ENCODE results near the gene RRAGC.

The RRAGC gene

DNA sequence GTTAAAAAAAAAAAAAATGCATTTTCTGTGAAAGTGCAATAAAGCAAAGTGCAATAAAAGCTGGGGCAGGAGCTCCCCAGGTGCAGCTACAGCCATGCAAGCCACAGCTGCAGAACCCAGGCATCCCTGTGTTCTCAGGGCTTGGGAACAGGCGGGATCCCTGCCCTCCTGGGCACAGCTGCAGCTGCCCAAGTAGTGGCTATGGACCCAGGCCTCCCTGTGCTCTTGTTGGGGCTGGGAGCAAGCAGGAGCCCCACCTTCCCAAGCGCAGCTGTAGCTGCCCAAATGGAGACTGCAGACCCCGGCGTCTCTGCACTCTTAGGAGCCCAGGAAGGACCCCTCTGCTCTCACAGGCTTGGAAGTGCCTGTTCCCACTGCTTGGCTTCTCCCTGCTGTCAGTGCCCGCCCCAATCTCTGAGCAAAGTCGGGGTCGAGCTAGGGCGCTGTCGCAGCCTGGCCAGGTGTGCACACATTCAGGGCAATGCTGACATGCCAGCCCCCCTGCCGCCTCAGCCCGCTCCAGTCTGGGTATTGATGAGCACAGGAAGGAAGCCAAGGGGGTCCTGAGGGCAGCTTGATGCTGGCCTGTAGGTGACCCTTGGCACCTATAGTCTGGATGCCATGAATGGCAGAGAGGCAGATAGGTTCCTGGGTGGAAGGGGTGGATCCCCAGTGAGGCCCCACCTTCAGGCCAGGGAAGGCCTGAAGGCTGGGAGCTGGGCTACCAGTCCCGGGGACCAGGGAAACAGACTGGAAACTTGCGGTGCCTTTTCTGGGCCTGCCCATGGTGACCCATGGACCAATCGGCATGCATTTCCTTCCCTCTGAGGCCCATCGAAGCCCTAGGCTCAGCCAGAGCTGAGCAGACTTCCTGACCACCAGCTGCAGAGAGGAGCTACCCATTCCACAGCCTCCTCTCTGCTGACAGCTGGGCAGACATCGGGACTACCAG is 58.6 kb downstream of the RRAGC start:
- DNase-seq (ENCODE audit: low spot score): no peak
- TF ChIP-seq, protein P1, sequence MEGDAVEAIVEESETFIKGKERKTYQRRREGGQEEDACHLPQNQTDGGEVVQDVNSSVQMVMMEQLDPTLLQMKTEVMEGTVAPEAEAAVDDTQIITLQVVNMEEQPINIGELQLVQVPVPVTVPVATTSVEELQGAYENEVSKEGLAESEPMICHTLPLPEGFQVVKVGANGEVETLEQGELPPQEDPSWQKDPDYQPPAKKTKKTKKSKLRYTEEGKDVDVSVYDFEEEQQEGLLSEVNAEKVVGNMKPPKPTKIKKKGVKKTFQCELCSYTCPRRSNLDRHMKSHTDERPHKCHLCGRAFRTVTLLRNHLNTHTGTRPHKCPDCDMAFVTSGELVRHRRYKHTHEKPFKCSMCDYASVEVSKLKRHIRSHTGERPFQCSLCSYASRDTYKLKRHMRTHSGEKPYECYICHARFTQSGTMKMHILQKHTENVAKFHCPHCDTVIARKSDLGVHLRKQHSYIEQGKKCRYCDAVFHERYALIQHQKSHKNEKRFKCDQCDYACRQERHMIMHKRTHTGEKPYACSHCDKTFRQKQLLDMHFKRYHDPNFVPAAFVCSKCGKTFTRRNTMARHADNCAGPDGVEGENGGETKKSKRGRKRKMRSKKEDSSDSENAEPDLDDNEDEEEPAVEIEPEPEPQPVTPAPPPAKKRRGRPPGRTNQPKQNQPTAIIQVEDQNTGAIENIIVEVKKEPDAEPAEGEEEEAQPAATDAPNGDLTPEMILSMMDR (IDR thresholded peaks at IDR 0.05; ENCODE audit: extremely low read depth, insufficient read depth, missing control alignments): no peak
- in situ Hi-C loops (cut with MboI; ENCODE audit: low pct_unique_long_range_greater_than_20kb, low sequenced_read_pairs, unreplicated experiment): no loop called here

DNA sequence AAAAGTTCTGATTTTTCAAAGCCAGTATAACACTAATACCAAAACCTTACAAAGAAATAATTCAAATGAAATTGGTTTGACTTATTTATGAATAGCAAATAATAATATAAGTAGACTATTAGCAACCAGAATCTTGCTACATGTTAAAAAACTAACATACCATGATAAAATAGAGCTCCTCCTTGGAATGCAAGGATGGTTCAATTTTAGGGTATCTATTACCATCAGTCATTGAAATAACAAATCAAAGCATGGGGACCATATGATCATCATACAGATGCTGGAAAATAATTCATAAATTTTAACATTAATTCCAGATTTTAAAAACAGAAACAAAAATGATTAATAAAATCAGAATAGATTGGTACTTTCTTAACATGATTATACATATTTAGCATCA is 66.3 kb downstream of the RRAGC start:
- no peak for DNase-seq (ENCODE audit: low spot score)
- TF ChIP-seq, protein P1 (IDR thresholded peaks at IDR 0.05; ENCODE audit: extremely low read depth, insufficient read depth, missing control alignments): no peak
- in situ Hi-C loops (cut with MboI; ENCODE audit: low pct_unique_long_range_greater_than_20kb, low sequenced_read_pairs, unreplicated experiment): no loop called here

DNA sequence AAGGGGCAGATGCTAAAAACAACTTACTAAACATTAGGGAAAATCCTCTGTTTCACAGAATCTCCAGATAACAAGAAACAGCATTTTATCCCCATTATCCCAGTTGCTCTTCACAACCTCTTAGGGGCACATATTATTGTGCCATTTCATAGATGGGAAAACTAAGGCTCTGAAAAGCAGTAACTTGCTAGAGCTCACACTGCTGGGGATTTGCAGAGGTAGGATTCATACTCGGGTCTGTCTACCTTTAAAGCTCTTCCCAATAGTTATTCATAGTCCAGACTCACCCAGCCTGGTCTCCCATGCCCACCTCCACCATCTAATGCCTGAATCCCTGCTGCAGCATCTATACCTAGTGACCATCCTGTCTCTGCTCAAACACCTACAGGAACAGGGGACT is 67.7 kb downstream of the RRAGC start:
- no peak for DNase-seq (ENCODE audit: low spot score)
- TF ChIP-seq, protein P1 (IDR thresholded peaks at IDR 0.05; ENCODE audit: extremely low read depth, insufficient read depth, missing control alignments): no peak
- in situ Hi-C loops (cut with MboI; ENCODE audit: low pct_unique_long_range_greater_than_20kb, low sequenced_read_pairs, unreplicated experiment): no loop called here

DNA sequence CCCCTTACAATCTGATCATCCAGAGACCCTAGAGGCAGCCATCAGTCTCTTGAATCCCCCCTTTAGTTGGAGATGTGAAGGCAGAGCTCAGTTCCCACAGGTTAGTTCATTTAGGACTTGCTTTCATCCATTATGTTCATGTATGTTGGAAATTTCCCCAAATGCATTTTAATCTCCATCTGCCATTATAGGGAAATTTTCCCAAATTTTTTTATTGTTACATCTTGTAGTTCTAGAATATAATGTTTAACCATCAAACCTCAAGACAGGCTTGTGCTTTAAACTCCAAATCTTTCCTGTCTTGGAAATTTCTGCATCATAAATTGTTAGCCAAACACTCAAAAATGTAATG is 68.4 kb downstream of the RRAGC start:
- in situ Hi-C loops (cut with MboI; ENCODE audit: low pct_unique_long_range_greater_than_20kb, low sequenced_read_pairs, unreplicated experiment): no loop called here
- TF ChIP-seq, protein P1 (IDR thresholded peaks at IDR 0.05; ENCODE audit: extremely low read depth, insufficient read depth, missing control alignments): no peak
- DNase-seq (ENCODE audit: low spot score): no peak

DNA sequence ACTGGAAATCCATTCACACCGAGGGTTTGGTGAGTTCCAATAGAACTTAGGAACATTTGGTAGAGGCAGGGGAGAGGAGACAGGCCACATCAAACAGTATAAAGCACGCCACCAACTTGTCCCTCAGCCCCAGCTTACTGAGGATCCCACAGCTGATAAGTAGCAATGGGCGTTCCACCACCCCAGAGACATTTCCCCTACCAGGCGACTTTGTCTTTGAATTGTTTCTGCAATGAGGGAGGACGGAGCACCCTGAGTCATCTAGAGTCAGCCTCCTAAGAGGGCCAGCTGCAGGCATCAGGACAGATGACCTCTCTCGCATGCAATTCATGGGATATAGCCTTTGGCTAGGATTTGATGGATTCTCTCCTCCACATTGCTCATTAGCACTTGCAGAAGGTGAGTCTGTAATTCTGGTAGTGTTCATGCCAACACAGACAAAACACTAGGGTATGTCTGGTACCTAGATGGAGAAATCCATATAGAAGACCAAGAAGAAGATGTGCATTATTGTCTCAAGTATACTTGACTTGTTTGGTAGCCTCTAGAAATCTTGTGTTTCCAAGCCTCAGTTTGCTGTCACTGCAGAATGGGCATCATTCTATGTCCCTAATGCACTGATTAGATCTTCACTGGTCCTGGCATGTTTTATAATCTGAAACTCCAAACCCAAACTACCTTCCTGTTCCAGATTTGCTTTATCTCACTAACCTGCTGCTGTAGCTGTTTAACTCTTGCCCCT is 69.0 kb downstream of the RRAGC start:
- in situ Hi-C loops (cut with MboI; ENCODE audit: low pct_unique_long_range_greater_than_20kb, low sequenced_read_pairs, unreplicated experiment): no loop called here
- TF ChIP-seq, protein P1 (IDR thresholded peaks at IDR 0.05; ENCODE audit: extremely low read depth, insufficient read depth, missing control alignments): no peak
- no peak for DNase-seq (ENCODE audit: low spot score)

DNA sequence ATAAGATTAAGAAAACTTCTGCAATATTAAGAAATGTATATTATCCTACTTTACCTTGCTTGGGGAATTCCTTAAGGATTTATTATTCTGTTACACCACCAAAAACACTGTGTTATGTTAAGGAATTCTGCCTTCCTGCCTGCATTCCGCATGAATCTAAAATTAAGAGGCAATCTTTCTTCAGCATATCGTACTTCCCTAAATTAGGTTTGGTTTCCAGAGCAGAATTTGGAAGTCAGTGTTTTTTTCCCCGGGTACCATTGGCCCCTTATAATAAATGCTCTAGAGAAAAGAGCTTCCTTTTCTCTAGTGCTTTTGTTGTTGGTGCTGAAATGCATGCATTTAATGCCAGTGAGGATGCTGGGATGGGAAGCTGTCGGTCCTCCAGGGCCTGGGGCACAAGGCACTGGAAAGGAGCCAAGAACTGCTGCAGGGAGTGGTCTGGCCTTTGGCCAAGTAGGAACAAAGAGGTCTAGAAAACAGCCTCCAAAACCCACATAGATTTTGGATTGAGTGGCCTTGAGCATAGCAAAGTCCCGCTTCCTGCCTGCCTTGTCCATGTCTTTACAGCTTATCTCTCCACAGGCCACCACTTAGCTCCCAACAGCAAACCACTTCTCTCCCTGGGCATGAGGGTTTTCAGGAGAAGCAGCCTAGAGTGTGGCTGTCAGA is 69.9 kb downstream of the RRAGC start:
- DNase-seq (ENCODE audit: low spot score): no peak
- in situ Hi-C loops (cut with MboI; ENCODE audit: low pct_unique_long_range_greater_than_20kb, low sequenced_read_pairs, unreplicated experiment): no loop called here
- TF ChIP-seq, protein P1 (IDR thresholded peaks at IDR 0.05; ENCODE audit: extremely low read depth, insufficient read depth, missing control alignments): no peak
